Sciatic nerve (tissue), 2 donors: ENCODE data around the gene GRID1. TPM values are rescaled to one million over a fixed set of nuclear protein-coding genes. Genes with fewer than 3 reads are reported as not detected.
A peak's percentile ranks its signal among the peaks of the same experiment; 100 is the strongest.

Source experiments
- ATAC-seq: fragments of 200-7000 bp; cut with Tn5 transposase; one replicate; pipeline ENCODE4 v1.9.1; 2020; ENCODE audit warnings: mild to moderate bottlenecking, moderate library complexity
- DNase-seq: peaks from one replicate; pipeline ENCODE4 v3.0.0-alpha.2; 2020; ENCODE audit warnings: low spot score
- intact Hi-C: fragments of 100-400 bp; cut with DNase I; formaldehyde crosslinking; loops from one replicate; pipeline ENCODE4 v1.14.2; 2022
- total RNA-seq: library from RNA; stranded (reverse); fragmentation: NEBNext Ultra II Directional; extraction: Animal tissue kit (Norgen Biotek cat#: 25700); gene quantifications from one replicate; pipeline ENCODE4 v1.2.1, GENCODE V29; 2021
- donor health status: DM: no; HTN: no; CAD: no.
- donor health status: DM: no; HTN: no; CAD: no.

Gene GRID1
- total RNA-seq, 1 donor from 2014 or later: 15.4 TPM

DNA sequence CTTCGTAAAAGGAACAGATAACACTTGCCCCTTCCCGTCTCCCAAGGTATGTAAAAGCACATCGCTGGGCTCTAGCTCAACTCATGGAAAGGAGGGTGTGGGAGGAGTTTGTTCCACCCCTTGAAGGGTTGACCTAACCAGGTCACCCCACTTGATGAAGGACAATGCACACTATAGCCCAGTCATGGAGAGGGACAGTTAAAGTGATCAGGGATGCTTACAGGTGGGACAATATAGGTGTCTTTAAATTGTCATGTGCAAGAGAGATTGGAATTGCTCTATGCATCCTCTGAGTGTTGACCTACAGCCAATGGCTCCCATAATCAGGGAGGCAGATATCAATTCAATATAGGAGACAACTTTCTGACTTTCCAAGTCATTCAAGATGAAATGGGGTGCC lies 448.2 kb downstream of the GRID1 start:
- intact Hi-C loops: no loop called here
- ATAC-seq (no peak), DNase-seq (no peak)

- intact Hi-C loops: no loop called here
- ATAC-seq (no peak), DNase-seq (no peak)
Observed at GRCh38 chr10:85917601-85918000, 449.0 kb downstream of the GRID1 start.

DNA sequence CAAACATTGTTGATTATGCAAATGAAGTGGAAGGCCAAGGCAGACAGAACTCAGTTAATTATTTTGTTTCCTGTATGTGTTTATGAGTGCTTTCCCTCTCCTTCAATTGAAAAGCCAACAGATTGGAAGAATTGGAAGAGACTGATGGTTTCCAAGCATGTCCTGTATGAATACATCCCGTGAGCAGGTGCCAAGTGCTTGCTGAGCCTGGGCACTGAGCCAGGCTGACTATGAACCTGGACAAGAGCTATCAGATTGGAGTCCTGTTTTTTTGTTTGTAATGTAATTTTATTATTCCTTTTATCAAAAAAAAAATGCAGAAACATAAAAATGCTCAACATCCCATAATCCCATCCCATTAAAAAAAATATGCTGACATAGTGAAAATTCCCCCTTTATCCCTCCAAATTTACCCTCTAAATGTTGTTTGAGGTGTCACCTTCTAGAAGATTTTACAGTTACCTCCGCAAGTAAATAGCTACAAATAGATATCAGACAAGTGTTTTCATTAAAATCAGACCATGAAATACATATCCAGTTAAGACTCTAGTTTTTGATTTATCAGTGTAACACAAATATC lies 449.5 kb downstream of the GRID1 start:
- ATAC-seq: no peak
- intact Hi-C loops: no loop called here
- DNase-seq: no peak

GRCh38 chr10:85916286-85916685 lies 450.3 kb downstream of the GRID1 start:
- peak; percentile 70 for ATAC-seq

DNA sequence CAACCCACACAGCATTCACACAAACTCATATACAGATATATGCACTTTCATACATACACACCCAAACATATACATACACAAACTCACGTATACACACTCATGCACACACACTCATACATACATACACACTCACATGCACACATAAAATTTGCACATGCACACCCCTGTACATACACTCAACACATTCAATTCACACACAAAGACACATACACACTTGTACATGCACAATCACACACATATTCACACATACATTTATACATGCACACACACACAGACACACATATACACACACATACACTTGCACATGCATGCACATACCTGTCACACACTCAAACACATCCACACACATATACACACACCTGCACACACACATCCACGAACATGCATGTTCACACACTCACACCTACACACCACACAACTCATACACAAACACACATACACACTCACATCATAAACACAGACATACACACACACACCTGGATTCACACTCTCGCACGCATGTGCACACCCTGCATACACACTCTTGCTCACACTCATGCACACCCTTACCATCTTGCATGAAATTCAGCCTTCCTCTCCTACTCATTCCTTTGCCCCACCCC lies 451.2 kb downstream of the GRID1 start:
- no peak for ATAC-seq
- DNase-seq: no peak
- intact Hi-C loops: no loop called here

More at GRCh38 chr10:85916286-85916685, 450.3 kb downstream of the GRID1 start:
- intact Hi-C loops: no loop called here
- DNase-seq: no peak

DNA sequence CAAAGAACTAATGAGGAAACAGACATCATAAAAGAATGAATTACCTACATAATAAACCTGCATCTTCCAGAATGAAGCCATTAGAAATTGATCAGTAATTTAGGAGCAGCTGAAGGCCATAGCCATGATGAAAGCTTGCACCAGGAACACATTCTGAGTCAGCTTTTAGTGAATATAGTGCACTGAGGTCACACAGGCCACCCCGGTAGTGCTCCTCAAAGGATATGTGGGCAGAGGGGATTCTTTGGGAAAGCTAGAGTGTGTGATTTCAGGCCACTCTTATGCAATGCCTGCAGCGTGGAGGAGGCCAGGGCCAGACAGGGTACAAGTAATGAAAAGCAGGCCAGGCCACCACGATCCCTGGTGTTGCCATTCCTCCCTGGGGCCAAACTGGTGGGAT lies 451.9 kb downstream of the GRID1 start:
- intact Hi-C loops: no loop called here
- ATAC-seq (no peak), DNase-seq (no peak)

DNA sequence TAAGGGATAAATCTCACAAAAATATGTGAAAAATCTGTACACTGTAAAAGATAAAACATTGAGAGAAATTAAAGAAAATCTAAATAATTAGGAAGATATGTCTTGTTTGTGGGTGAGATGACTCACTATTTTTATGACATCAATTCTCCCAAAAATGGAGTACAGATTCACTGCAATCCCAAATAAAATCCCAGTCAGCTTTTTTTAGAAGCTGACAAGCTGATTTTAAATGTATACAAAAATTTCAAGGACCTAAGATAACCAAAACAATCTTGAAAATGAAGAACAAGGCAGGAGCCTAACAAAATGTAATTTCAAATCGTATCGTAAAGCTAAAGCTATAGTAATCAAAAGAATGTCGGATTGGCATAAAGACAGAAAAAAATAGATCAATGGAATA lies 458.1 kb downstream of the GRID1 start:
- ATAC-seq (no peak), DNase-seq (no peak)
- intact Hi-C loops: no loop called here

GRCh38 chr10:85902051-85902450 lies 464.5 kb downstream of the GRID1 start:
- intact Hi-C loops: no loop called here
- no peak for DNase-seq
- ATAC-seq: no peak

GRCh38 chr10:85901599-85901998 lies 465.0 kb downstream of the GRID1 start:
- ATAC-seq: no peak
- DNase-seq: no peak
- intact Hi-C loops: no loop called here

GRCh38 chr10:85900487-85900886 lies 466.1 kb downstream of the GRID1 start:
- ATAC-seq (no peak), DNase-seq (no peak)
- intact Hi-C loops: no loop called here

DNA sequence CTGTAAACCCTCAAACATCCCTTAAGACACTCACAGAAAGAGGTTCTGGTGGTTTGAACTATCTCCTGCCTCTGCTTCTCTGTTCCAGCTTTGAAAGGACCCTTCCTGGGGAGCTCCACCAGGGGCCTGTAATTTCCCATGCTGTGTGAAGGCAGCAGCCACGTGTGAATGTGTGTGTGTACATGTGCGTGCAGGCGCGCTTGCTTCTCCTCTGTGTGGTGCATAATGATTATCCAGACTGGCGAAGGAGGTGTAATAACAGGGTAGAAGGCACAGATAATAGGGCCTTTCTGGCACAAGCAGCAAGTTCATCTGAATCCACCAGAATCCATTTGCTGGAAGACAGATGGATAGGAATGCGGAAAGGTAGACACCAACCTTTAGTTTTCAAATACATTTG lies 466.5 kb downstream of the GRID1 start:
- DNase-seq (no peak), ATAC-seq (no peak)
- intact Hi-C loops: no loop called here

GRCh38 chr10:85891472-85891871 lies 475.1 kb downstream of the GRID1 start:
- intact Hi-C loops: no loop called here
- no peak for DNase-seq
- no peak for ATAC-seq

DNA sequence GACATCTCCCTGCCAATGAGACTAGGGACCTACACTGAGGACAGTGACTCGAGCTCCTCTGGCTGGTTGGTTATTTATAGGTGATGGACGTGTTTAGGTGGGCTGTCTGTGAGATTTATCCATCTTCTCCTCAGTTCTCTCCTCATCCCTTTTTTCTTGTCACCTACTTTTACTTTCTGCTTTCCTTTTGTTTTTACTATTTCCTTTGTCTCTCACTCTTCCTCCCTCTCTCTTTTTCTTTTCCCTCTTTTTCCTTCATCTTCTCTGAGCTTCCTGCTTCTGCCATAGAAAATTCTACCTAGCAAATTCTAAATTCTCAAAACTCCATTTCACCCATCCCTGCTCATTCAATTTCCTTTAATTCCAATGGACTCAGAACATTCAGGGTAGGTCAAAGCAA lies 478.0 kb downstream of the GRID1 start:
- DNase-seq (no peak), ATAC-seq (no peak)
- intact Hi-C loops: no loop called here

- no peak for ATAC-seq
- intact Hi-C loops: no loop called here
Observed at GRCh38 chr10:85888004-85888403, 478.6 kb downstream of the GRID1 start.

DNA sequence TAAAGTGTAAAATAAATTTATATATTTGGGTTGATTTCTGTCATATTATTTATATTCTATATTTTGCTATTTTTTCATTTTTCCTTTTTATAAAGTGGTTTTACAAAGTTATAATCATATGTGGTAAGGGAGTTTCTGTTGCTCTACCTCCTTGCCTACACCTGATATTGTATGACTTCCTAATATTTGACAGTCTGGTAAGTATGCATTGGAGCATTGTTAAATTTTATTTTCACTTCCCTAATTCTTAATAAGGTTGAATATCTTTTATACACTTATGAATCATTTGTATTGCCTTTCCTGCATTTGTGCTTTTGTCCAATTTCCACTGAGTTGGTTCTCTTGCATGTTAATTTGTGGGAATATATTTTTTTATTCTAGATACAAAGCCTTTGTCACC lies 492.4 kb downstream of the GRID1 start:
- no peak for DNase-seq
- ATAC-seq: no peak
- intact Hi-C loops: no loop called here

More at GRCh38 chr10:85888004-85888403, 478.6 kb downstream of the GRID1 start:
- DNase-seq: no peak

- intact Hi-C loops: no loop called here
- ATAC-seq: no peak
Observed at GRCh38 chr10:85873063-85873462, 493.5 kb downstream of the GRID1 start.

DNA sequence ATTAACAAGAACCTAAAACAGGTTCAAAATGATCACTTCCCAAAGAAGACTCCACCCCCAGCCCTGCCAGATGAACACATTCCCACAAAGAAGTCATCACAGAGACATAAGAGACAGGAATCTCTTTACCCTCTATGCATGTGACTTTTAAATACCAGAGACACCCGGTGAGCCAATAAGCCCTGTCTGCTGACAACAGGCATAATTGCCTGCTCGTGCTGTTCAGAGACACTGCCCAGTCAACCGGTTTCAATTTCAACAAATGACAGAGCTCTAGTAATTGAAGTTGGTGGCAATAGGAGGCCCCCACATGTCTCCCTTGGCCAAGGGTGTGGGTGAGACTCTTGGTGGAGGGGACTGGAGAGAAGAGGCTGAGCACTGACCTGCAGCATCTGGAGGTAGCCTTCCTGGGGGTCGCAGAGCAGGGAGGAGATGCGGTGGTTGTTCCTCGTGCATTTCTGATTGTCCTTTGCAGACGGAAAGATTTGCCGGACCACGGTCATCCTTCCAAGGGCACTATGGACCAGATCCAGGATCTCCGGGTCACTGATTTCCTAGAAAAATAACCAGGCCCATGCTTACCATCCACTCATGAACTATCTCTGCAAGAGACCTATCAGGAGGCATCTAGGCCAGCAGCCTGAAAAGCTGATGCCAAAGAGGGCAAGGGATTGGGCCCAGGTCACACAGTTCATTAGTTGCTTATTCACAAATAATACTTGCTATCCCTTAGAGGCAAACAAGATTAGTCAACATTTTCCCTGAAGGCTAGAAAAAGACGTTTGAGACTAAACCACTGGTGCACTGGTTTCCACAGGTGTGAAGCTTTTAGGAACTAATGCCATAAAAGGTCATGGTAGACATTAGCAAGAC lies 497.7 kb downstream of the GRID1 start:
- intact Hi-C loops: no loop called here

More at GRCh38 chr10:85873063-85873462, 493.5 kb downstream of the GRID1 start:
- DNase-seq: no peak

DNA sequence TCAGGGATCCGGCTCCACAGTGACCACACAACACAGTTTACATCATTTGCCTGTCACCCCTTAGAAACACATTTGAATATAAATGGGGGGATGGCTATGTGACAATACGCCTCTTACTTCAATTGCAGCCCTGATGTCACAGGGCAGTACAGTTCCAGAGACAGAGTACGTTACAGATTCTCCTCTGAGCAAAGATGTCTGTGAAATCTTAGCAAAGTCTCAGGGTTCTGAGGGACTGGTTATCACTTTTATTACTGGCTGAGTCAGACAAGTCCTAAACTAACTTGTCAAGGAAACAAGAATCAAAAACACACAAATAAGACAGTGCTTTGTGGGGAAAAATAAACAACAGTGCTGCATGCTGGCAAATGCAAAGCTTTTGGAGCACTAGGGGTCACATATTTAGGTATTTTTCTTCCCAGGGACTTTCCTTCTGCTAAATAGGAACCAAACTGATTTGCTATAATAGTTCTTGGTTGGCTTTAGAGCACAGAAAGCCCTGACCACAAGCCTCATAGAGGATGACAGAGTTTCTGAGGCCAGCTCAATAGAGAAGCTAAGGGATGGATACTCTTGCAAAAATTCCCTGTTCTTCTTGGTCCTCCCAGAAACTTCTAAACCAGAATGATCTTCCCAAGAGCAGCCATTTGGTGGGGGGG lies 501.6 kb downstream of the GRID1 start:
- ATAC-seq (no peak), DNase-seq (no peak)
- intact Hi-C loops: no loop called here

More for the DNA sequence above, 497.7 kb downstream of the GRID1 start:
- no peak for ATAC-seq
- DNase-seq: no peak

DNA sequence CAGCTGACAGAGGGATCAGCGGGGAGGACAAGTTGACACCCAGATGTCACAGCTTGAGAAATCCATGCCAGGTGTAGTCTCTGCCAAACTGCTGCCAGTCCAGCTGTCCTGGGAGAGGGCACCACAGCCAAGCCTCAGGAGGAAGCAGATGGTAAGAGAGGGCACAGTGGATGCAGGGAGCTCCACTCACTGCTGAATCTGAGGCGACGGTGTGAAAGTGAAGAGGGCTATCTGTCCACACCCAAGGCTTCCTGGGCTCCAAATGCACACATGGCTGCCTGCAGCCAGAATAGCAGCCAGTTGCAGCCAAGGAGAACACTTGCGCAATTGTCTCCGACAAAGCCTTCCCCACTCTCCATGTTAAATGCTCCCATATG lies 502.4 kb downstream of the GRID1 start:
- intact Hi-C loops: no loop called here
- DNase-seq: peak; percentile 63
- ATAC-seq: peak; percentile 88
